Loucy (cell line): ENCODE results near the gene SERPINA9.
A peak's percentile ranks its signal among the peaks of the same experiment; 100 is the strongest.

Experiments
- EZH2phosphoT487 ChIP-seq: fragments of 200-600 bp; IDR thresholded peaks from 2 replicates; pipeline ENCODE4 v1.6.1; 2018; ENCODE audit warnings: antibody characterized with exemption, mild to moderate bottlenecking, moderate library complexity, borderline replicate concordance
- TF ChIP-seq, protein P1 (sequence below): fragments of 200-600 bp; sonication (generic); conservative IDR thresholded peaks from 2 replicates; pipeline ENCODE4 v1.5.1; 2014; ENCODE audit warnings: mild to moderate bottlenecking, antibody characterized with exemption, low read length

DNA sequence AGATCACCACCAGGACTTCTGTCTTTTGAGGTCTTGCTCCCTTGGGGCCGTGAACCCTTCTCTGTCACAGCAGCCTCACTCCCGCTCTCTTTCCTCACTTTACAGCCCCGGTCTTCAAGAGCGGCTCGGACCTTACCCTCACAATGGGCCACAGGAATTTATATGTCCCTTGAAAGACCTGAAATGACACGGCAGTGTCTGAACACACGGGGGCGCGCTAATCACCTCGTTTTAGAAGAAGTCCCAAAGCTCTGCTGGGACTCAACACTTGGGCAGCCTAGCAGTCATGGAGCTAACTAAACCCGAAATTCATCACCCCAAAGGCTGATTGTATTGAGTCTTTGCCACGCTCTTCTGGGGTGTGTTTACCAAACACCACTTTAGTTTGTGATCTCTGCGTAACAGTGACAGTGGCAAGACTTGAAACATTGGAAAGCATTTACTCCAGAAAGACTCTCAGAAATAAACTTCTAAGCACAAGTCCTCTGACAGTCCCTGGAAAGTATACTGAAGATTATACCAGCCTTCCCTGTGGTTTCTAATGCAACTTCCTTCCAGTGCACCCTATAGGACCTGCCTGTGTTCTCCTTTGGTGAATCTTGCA, 52.4 kb downstream of the SERPINA9 start:
- TF ChIP-seq, protein P1, sequence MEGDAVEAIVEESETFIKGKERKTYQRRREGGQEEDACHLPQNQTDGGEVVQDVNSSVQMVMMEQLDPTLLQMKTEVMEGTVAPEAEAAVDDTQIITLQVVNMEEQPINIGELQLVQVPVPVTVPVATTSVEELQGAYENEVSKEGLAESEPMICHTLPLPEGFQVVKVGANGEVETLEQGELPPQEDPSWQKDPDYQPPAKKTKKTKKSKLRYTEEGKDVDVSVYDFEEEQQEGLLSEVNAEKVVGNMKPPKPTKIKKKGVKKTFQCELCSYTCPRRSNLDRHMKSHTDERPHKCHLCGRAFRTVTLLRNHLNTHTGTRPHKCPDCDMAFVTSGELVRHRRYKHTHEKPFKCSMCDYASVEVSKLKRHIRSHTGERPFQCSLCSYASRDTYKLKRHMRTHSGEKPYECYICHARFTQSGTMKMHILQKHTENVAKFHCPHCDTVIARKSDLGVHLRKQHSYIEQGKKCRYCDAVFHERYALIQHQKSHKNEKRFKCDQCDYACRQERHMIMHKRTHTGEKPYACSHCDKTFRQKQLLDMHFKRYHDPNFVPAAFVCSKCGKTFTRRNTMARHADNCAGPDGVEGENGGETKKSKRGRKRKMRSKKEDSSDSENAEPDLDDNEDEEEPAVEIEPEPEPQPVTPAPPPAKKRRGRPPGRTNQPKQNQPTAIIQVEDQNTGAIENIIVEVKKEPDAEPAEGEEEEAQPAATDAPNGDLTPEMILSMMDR: peak; percentile 86
- no peak for TF ChIP-seq EZH2phosphoT487
